GM12891 (cell line): ENCODE data around the gene ABHD1.

Source experiments
- POLR2A ChIP-seq: IDR thresholded peaks from 2 replicates; pipeline ENCODE4 v1.6.1; 2011; ENCODE audit warnings: low read depth, low read length, control low read depth
- POLR2AphosphoS5 ChIP-seq: IDR thresholded peaks from 2 replicates; pipeline ENCODE4 v1.6.1; 2011; ENCODE audit warnings: low read depth, low read length, control low read depth

- TF ChIP-seq POLR2AphosphoS5 (no peak), POLR2A (no peak)
Observed at GRCh38 chr2:27130396-27130795, 6.8 kb downstream of the ABHD1 start.
